ENCODE measurements around the gene LGI2.

The LGI2 gene

DNA sequence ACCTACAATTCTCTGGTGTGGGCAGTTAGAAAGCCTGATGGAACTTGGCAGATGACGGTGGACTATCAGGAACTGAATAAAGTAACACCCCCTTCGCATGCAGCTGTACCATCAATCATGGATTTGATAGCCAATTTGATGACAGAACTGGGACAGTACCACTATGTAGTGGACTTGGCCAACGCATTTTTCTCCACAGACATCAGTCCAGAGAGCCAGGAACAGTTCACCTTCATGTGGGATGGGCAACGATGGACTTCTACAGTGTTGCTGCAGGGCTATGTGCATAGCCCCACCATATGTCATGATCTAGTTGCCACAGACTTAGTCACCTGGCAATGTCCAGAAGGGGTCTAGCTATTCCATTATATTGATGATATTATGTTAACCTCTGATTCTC lies 63.4 kb downstream of the LGI2 start:
- no peak overlapping the region for H3K27ac Mint-ChIP-seq
- peaks cover 2% of the 10 kb centered on the region for H3K27me3 Mint-ChIP-seq (ENCODE audit: low read depth, poor library complexity)
- TF ChIP-seq CTCF (IDR thresholded peaks at IDR 0.05): no peak
- H3K4me1 Mint-ChIP-seq: no peaks in the 10 kb centered on the region
- peaks cover 8% of the 10 kb centered on the region for H3K36me3 Mint-ChIP-seq (ENCODE audit: low read depth)
- H3K4me3 Mint-ChIP-seq: no peak overlapping the region
- peaks cover 43% of the 10 kb centered on the region for H3K9me3 Mint-ChIP-seq
- DNase-seq: no peak

- H3K36me3 Mint-ChIP-seq (ENCODE audit: low read depth): peaks cover 8% of the 10 kb centered on the region
- H3K27me3 Mint-ChIP-seq (ENCODE audit: low read depth, poor library complexity): no peaks in the 10 kb centered on the region
- no peak overlapping the region for H3K4me3 Mint-ChIP-seq
- H3K4me1 Mint-ChIP-seq: no peaks in the 10 kb centered on the region
- no peak for DNase-seq
- no peak for TF ChIP-seq CTCF (IDR thresholded peaks at IDR 0.05)
- H3K27ac Mint-ChIP-seq: no peak overlapping the region
- peaks cover 43% of the 10 kb centered on the region for H3K9me3 Mint-ChIP-seq
Observed at GRCh38 chr4:24966076-24966475, 64.7 kb downstream of the LGI2 start.

GRCh38 chr4:24965627-24966026 lies 65.1 kb downstream of the LGI2 start:
- Mint-ChIP-seq H3K27ac (no peak overlapping the region), H3K27me3 (ENCODE audit: low read depth, poor library complexity) (no peaks in the 10 kb centered on the region), H3K9me3 (peaks cover 43% of the 10 kb centered on the region), H3K4me3 (no peak overlapping the region), H3K4me1 (no peaks in the 10 kb centered on the region), H3K36me3 (ENCODE audit: low read depth) (peaks cover 8% of the 10 kb centered on the region)
- no peak for DNase-seq
- no peak for TF ChIP-seq CTCF (IDR thresholded peaks at IDR 0.05)

GRCh38 chr4:24963277-24963676 lies 67.5 kb downstream of the LGI2 start:
- Mint-ChIP-seq H3K27me3 (ENCODE audit: low read depth, poor library complexity) (no peaks in the 10 kb centered on the region), H3K9me3 (peaks cover 45% of the 10 kb centered on the region), H3K27ac (no peak overlapping the region), H3K4me1 (no peaks in the 10 kb centered on the region), H3K4me3 (no peak overlapping the region), H3K36me3 (ENCODE audit: low read depth) (peaks cover 8% of the 10 kb centered on the region)
- DNase-seq: no peak
- no peak for TF ChIP-seq CTCF (IDR thresholded peaks at IDR 0.05)

DNA sequence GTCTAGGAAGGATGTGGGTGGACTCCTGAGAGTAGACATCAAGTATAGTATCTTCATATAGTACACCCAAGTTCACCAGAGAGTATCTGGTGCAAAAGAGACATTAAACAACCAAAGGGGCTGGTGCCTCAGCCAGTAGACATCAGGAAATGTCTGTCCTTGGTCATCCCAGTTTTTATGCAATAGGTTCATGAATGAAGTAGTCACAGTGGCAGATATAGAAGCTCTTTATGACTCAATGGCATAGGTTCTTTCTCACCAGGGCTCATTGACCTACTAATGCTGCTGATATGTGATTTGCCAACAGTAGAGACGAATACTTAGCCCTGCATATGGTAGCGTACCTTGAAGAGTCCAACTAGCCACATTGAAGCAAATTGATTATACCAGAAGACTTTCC lies 72.9 kb downstream of the LGI2 start:
- H3K4me1 Mint-ChIP-seq: no peaks in the 10 kb centered on the region
- no peak overlapping the region for H3K27ac Mint-ChIP-seq
- H3K27me3 Mint-ChIP-seq (ENCODE audit: low read depth, poor library complexity): peaks cover 5% of the 10 kb centered on the region
- no peaks in the 10 kb centered on the region for H3K36me3 Mint-ChIP-seq (ENCODE audit: low read depth)
- no peak overlapping the region for H3K4me3 Mint-ChIP-seq
- peaks cover 11% of the 10 kb centered on the region for H3K9me3 Mint-ChIP-seq
- TF ChIP-seq CTCF (IDR thresholded peaks at IDR 0.05): no peak
- DNase-seq: no peak

DNA sequence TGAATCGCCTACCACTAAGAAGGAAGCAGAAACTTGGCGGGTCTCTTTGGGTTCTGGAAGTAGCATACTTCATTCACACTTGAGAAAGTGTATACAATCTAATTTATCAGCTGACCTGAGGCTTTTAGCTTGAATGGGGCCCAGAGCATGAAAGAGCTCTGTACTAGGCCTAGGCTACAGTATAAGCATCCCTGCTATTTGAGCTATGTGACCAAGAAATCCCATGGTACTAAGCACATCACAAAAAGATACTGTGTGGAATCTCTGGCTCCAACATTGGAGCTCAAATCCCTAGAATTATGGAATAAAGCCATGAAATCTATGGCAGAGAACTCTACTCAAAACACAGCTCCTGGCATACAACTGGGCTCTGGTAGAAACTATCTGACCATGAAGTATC lies 74.0 kb downstream of the LGI2 start:
- Mint-ChIP-seq H3K9me3 (peaks cover 10% of the 10 kb centered on the region), H3K4me1 (no peaks in the 10 kb centered on the region), H3K27me3 (ENCODE audit: low read depth, poor library complexity) (peaks cover 8% of the 10 kb centered on the region), H3K27ac (no peak overlapping the region), H3K36me3 (ENCODE audit: low read depth) (no peaks in the 10 kb centered on the region), H3K4me3 (no peak overlapping the region)
- TF ChIP-seq CTCF (IDR thresholded peaks at IDR 0.05): no peak
- DNase-seq: no peak

Data from nephron progenitor cell (in vitro differentiated cells).